HG02759 (cell line): ENCODE measurements around the gene RAB29.
"Not testable (repeated sequence)": the region's sequence is repeated elsewhere in the genome, so short reads cannot be mapped to it uniquely, and the experiment has no call there.

Experiments used
- ATAC-seq: cut with Tn5 transposase; IDR thresholded peaks from one replicate; pipeline ENCODE4 v1.9.1; 2021; ENCODE audit warnings: mild to moderate bottlenecking, moderate library complexity; ENCODE audit not compliant: unreplicated experiment

The RAB29 gene

GRCh38 chr1:205775015-205775716, at the start of gene RAB29:
Gene RAB29, minus strand, starts transcription at chr1:205775482. Its CDS starts 526 bp downstream, at chr1:205774956.
- peak; percentile 89 for ATAC-seq

- no peak for ATAC-seq
These were observed 48.9 kb upstream of the RAB29 start for GRCh38 chr1:205824180-205824579.

GRCh38 chr1:205823260-205823659, 48.0 kb upstream of the RAB29 start:
- ATAC-seq = not testable (repeated sequence)

GRCh38 chr1:205822397-205822796, 47.1 kb upstream of the RAB29 start:
- ATAC-seq = no peak

GRCh38 chr1:205817988-205818387, 42.7 kb upstream of the RAB29 start:
- no peak for ATAC-seq

GRCh38 chr1:205817364-205817763, 42.1 kb upstream of the RAB29 start:
- no peak for ATAC-seq

GRCh38 chr1:205813755-205814058, 38.4 kb upstream of the RAB29 start:
- ATAC-seq = no peak

- peak; percentile 93 for ATAC-seq
These were observed 37.8 kb upstream of the RAB29 start, which contains the start of gene SLC41A1 for GRCh38 chr1:205812878-205813754. Gene SLC41A1, minus strand, starts transcription at chr1:205813198. Its CDS starts 2,757 bp downstream, at chr1:205810441.

- peak; percentile 11 for ATAC-seq
These were observed 37.1 kb upstream of the RAB29 start for GRCh38 chr1:205812271-205812877.

GRCh38 chr1:205811660-205812059, 36.4 kb upstream of the RAB29 start:
- no peak for ATAC-seq

- ATAC-seq = no peak
These were observed 35.3 kb upstream of the RAB29 start for GRCh38 chr1:205810448-205811157.

GRCh38 chr1:205809942-205810345, 34.7 kb upstream of the RAB29 start:
- ATAC-seq = no peak

GRCh38 chr1:205809469-205809868, 34.2 kb upstream of the RAB29 start:
- no peak for ATAC-seq

- no peak for ATAC-seq
These were observed 29.9 kb upstream of the RAB29 start for GRCh38 chr1:205805082-205805711.

GRCh38 chr1:205804605-205805004, 29.3 kb upstream of the RAB29 start:
- ATAC-seq = no peak

GRCh38 chr1:205803986-205804385, 28.7 kb upstream of the RAB29 start:
- no peak for ATAC-seq

GRCh38 chr1:205802060-205802459, 26.8 kb upstream of the RAB29 start:
- no peak for ATAC-seq

GRCh38 chr1:205800981-205801703, 25.9 kb upstream of the RAB29 start:
- no peak for ATAC-seq

GRCh38 chr1:205800427-205800826, 25.1 kb upstream of the RAB29 start:
- ATAC-seq = no peak

GRCh38 chr1:205798577-205798976, 23.3 kb upstream of the RAB29 start:
- ATAC-seq = no peak
